NCI-H2227 treated with DMSO at 0.1 percent for 48 hours (cell line): ENCODE data around the gene VSTM5.
"Not testable (repeated sequence)": the region's sequence is repeated elsewhere in the genome, so short reads cannot be mapped to it uniquely, and the experiment has no call there.

ENCODE experiments used
- DNase-seq: peaks from one replicate; lab custom pipeline; 2025; lab: John Stamatoyannopoulos, UW

The VSTM5 gene

GRCh38 chr11:93796441-93797231, 53.8 kb downstream of the VSTM5 start:
- DNase-seq, result no peak

DNA sequence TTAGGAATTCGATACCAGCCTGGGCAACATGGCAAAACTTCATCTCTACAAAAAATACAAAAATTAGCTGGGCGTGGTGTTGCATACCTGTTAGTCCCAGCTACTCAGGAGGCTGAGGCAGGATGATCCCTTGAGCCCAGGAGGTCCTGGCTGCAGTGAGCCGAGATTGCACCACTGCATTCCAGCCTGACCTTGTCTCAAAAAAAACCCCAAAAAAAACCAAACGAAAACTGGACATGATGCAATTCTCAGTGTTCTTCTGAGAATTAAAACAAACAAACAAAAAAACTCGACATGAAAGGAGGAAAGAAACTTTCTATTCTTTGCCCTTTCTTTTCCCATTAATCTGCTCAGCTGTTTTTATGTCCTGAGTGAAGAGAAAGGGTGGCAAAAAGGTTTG, 58.9 kb downstream of the VSTM5 start:
- no peak for DNase-seq

- DNase-seq, result peak; percentile 14
These were observed 65.5 kb downstream of the VSTM5 start for GRCh38 chr11:93784935-93785360.

GRCh38 chr11:93784145-93784934, 66.1 kb downstream of the VSTM5 start, which contains the start of gene MED17:
Gene MED17 (plus strand): TSS chr11:93784282. CDS start chr11:93784514, 232 bp downstream.
- DNase-seq, result peak; percentile 77

DNA sequence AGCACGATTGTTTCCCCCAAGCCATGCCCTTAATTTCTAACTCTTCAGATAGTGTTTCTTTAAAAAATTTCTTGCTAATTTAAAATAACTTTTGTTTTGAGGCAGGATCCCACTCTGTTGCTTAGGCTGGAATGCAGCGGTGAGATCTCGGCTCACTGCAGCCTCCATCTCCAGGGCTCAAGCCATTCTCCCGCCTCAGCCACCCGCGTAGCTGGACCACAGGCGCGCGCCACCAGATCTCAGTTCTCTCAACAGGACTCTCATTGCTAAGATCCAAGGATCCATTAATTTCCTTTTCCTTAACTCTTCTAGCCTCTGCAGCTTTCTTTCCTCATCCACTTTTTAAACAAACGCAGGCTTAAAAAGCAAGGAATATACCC, 66.7 kb downstream of the VSTM5 start:
- no peak for DNase-seq

DNA sequence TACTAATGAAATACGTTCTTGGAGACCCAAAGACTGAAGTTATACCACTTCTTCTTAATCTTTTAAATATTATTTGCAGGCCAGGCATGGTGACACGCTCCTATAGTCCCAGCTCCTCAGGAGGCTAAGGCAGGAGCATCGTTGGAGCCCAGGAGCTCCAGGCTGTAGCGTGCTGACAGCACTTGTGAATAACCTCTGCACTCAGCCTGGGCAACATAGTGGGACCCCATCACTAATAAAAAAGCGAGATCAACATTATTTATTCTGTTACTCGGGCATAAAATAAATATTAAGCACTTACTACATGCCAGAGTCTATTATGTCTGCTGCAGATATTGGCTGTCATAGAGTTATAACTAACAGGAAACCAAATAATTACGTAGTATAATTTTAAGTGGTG, 67.1 kb downstream of the VSTM5 start:
- no peak for DNase-seq

- DNase-seq, result no peak
These were observed 75.1 kb downstream of the VSTM5 start for GRCh38 chr11:93775289-93775688.

- not testable (repeated sequence) for DNase-seq
These were observed 75.9 kb downstream of the VSTM5 start for GRCh38 chr11:93774560-93774959.

GRCh38 chr11:93773601-93774200, 76.7 kb downstream of the VSTM5 start:
- DNase-seq, result no peak

DNA sequence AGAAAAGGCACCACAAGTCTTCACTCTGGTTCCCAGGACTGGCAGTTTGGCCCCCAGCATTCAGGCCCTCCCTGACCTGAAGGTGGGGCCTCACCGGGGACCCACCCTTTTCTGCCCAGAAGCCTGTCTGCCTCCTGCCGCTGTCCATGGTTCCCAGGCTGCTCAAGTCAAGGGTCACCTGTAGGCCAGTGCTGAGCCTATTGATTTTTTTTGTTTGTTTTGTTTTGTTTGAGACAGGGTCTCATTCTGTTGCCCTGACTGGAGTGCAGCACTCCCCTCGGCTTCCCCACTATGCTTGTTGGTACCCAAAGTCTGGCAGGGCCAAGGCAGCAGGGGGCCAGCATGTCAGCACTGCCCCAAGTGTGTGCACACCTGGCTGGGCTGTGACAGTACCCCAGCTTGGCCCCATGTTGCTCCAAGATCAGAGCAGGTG, 77.4 kb downstream of the VSTM5 start:
- DNase-seq, result no peak

DNA sequence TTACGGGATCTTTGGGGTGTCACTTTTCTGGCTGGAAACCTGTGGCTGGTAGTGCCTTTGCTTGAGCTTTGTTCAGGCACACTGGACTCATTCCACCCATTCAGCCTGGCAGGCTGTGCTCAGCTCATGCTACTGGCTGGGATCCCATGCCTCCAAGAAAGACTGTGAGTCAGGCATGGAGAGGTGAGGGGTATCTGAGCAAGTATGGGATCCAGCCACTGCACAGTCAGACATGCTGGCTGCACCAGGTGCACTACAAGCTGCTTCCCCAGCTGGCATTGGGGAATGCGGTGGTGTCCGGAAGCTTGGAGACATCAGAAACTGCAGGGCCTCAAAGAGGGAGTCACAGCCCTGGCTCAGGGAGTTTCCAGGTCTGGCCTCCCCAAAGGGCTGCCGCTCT, 78.3 kb downstream of the VSTM5 start:
- DNase-seq, result no peak

DNA sequence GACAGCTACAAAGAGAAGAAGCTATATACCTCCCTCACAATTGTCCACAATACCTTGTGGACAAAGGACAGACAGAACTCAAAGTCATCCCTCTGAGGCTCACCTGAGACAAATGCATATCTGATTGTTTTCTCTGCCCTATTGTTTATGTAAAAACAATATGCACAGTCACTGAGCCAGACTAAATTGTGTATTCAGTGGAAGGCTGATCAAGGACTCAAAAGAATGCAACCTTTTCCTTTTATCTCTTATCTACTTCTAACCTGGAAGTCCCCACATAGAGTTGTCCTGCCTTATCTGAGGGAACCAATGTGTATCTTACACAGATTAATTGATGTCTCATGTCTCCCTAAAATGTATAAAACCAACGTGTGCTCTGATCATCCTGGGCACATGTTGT, 80.3 kb downstream of the VSTM5 start:
- DNase-seq, result no peak
